ENCODE data around the gene TUSC7.

TUSC7 gene

DNA sequence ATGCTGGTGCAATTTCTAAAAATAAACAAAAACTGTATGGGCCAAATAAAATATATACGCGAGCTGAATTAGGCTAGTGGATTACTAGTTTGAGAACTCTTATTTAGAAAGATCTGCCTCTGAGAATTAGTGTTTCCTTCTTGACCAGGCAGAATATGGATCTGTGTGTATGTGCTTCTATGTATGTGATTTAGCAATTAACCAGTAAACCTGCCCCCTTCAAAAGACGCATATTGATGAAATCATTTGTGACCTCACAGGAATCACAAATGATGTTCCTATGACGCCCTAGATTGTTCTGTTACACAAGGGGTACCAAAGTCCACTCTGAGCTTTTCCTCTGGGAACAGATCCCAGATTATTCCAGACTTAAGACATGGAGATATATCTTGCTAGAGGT lies at the start of gene TUSC7:
TUSC7 (plus strand) TSS at position 301 of the 400 bp plus-strand sequence.
- DNase-seq, result no peak

DNA sequence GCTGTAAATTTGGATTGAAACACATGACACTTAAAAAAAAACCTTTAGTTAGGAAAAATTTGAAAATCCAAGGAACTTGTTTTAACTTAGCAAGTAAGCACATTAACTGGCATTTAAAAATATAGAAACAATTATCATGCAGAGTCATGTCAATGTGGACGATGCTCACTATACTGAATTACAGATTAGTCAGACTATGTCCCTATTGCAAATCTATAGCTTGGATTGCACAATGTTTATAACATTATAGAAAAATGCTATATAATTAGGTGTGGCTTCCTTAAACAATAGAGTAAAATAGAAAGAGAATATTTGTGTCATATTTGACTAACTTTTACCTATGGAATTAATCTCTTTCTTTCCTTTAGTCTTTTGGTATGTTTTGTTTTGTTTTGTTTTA lies 48.4 kb upstream of the TUSC7 start:
- DNase-seq, result no peak

DNA sequence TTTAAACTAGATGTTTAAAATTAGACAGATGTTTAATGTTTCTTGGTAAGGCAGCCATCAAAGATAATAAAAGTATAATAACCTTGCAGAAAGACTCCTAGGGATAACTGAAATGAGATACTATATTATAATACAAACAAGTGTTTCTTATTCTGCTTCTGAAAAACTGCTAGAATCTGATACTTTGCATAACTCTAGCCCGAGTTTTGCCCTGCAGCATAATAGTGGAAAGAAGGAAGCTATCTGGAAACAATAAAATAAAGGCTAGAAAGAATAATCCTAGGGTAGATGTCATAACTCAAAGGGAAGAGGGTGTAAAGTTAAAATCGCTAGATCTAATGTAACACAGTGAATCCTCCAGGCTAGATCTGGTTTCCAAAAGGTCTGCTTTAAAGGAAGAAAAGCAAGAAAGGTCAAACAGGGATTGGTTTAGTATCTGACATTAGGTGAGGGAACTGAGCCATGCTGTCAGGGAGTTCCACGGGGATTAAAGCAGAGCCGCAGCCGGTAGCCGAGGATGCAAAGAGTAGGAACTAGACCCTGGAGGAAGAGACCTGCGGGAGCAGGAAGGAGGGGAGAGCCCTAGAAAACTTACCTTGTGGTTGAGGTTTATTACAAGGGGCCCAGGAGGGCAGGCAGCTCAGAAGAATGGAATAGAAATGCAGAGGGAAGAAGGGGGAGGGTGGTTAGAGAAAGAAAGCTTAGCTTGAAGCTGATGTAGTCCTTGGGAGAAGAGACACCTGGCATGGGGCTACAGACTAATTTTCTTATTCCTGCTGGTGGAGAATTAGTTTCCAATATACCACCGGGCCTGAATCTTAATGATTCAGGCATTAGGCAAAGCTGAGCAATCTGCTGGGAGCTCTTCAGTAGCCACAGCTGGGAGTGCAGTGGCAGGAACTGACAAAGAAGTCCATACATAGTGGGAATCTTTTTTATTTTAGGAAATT lies 46.1 kb upstream of the TUSC7 start:
- no peak for DNase-seq

DNA sequence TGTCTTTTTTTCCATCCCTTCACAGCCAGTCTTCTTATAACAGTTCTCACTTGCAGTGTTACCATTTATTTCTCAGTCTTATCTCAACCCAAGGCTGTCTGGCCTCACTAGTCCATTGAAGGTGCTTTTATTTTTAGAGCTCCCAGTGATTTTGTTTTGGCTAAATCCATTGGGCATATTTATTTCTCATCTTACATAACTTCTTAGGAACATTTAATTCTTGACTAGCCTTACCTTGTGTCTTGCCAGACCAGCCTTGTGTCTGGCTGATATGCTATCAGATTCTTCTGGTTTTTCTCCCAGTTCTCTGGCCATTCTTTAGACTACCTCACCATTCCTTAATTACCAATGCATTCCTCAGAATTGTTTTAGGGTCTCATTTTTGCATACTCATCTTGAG lies 42.3 kb upstream of the TUSC7 start:
- DNase-seq, result no peak

DNA sequence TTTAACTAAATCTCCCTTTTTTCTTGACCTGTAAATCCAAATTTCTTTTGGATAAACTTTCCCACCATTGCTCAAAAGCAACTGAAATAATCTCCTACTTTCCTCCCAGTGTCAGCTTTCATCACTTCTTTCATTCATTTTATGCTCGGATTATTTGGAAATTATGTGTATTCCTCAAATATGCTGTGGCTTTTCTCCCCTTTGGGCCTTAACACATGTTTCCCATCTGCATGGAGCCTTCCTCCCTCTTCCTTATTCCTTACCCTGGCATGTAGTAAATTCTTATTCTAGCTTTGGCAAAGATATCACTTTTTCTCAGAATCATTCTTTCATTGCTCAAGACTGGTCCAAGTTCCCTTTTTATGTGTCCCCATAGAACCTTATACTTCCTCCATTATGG lies 41.8 kb upstream of the TUSC7 start:
- no peak for DNase-seq

DNA sequence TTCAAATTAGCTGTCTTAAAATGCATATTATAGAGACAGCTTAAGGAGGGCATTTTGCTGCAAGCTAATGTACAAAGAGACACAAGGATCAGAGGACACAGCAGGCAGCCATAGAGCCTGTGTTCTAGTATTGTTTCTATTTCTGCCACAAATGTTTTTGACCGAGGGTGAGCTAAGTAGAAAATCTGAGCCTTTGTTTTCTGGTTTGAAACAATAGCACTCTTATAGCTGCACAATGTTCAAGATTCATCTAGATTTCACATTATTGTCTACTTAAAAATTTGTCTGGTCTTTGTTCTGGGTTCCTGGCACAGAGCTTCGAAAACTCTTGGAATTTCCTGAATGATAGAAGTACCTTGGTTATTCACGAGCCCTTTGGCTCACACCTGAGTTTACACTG lies 40.0 kb upstream of the TUSC7 start:
- DNase-seq, result no peak

DNA sequence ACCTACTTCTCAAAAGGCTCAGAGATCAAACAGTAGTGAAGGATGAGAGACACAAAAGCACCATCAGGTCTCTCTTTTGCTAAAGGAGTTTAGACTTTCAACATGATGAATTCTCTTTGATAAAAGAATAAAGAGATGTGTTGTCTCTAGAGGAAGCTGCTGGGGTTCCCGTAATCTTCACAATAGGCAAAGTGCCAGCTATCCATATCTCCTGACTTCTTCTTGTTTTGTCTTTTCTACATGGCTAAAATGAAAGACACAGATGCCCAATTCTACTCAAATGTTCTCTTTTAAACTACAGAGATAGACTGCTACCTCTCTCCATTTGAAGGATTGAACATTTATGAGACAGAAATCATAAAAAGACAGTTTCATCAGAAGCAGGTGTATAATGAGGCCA lies 38.4 kb upstream of the TUSC7 start:
- no peak for DNase-seq

DNA sequence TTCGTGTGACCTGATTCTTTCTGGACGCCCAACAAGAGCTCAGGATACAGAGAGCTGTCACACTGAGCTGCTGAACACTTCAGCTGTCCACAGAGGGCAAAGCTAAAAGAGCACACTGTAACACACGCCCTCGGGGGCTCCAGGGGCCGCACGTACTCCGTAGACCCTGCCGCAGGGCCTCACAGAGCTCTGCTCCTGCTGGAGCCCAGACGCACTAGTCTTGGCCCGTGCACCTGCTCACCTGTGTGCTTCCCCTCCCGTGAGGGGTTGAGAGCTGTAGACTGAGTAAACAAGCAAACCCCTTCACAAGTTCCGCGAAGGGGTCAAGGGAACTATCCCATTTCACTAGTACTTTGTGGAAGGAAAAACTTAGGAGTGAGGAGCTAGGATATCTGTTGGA lies 30.7 kb upstream of the TUSC7 start:
- DNase-seq, result no peak

DNA sequence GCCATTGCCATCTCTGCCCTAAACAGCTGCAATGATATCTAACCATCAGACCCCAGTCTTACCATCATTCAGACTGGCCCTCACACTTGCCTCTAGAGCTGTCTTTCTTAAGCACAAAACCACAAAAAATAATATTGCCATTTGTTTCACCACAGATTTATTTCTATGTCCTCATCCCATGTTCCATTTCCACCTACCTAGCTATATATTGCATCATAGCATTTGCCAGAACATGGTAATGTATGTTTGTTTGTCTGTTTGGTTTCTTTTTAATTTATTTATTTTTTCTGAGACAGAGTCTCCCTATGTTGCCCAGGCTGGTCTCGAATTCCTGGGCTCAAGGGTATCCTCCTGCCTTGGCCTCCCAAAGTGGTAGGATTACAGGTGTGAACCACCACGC lies 18.5 kb upstream of the TUSC7 start:
- no peak for DNase-seq

DNA sequence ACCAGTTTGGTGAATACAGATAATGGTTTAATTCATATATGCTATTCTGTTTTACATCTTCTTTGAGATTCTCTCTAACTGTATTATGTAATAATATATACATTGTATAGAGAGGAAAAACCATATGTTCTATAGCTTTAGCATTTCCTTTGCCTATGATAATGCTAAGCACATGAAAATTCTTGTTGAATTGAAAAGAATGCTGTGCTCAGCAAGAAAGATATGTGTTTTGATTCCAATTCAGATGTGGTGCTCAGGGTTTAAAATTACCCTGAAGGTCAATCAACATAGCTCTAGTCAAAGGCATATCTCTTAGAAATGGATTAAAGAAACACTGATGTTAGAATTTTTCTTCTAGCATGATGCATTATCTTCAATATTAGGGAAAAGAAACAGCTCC lies 8.5 kb upstream of the TUSC7 start:
- DNase-seq, result no peak

DNA sequence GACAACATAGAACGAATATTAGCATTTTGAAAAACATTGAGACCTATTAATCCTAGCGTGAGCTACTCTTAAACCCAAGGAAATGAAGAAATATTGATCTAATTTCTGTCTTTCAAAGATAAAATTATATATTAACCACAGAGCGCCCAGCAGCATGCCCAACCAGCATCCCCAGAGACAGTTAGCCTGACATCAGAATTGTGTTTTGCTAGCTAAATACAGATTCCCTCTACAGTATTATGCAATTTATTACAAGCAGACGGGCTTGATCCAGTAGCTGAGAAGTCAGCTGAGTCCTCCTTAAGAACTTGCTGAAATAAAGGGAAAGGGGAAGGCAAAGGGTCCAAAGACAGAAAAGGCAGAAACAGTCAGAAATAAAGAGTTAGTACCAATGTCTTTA lies 7.2 kb upstream of the TUSC7 start:
- DNase-seq, result no peak

DNA sequence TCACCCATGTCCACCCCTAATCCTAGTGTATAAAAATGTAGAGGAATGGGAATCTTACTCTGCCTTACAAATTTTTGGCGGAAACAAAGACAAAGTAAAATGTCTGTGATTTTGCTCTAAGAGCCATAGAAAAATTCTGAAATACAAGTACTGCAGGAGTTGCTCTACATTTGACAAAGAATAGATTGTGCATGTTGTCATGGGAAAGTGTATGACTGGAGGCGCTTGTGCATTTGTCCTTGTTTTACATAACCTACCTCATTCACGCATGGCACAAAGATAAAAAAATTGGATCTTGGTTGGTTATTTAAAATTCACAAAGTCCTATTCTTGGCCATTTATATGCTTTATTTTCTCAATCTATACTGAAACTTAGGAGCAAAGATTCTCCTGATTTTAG lies 2.0 kb upstream of the TUSC7 start:
- DNase-seq, result no peak

DNA sequence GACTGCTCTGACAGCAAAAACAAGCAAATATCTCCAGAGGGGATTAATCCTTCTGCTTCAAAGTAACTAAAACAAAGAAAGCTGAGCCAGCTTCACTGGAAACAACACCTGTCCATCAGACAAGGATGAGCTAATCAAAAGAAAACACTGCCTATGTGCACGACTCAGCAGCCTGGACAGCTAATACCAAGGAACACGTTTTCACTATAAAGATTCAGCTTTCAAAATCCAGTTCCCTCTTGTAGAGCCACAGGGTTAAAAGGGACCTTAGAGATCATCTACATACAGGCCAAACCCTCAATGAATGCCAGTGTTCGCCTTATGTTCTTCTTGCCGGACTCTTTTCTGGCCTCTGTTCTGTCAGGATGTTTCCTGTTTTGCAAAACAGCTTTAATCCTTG lies 6.9 kb downstream of the TUSC7 start:
- no peak for DNase-seq

DNA sequence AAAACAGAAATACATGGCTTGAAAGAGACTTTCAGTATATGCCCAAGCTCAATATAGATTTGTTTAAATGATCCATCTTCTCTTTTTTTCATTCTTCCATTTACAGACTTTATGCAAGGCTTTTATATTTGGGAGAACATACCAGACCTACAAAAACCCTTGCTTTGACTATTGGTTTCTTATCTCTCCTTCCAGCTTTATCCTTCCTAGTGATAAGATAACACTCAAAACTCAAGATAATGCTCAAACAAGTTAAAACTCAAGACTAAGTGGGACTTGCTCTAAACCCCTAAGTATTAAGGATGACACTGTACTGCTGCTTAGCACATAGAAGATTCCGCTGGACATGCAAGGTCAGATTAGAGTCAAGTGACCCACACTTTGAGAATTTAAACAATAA lies 8.0 kb downstream of the TUSC7 start:
- no peak for DNase-seq

DNA sequence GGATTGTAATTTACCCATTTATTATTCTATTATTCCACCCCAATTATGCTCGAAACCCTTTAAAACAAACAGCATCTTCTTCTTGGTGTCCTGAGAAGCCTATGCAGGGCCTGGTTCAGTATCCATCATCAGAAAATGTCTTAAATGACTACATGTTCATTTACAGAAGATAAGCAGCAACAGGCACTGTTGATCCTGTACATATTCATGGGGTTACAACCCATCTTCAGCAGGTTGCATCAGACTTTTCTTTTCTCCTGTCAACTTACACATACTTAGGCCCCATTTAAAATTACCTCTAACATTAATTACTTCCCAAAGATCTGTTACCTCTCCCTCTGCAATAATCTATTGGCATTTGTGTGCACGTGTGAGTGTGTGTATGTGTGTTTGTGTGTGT lies 18.9 kb downstream of the TUSC7 start:
- DNase-seq, result no peak

DNA sequence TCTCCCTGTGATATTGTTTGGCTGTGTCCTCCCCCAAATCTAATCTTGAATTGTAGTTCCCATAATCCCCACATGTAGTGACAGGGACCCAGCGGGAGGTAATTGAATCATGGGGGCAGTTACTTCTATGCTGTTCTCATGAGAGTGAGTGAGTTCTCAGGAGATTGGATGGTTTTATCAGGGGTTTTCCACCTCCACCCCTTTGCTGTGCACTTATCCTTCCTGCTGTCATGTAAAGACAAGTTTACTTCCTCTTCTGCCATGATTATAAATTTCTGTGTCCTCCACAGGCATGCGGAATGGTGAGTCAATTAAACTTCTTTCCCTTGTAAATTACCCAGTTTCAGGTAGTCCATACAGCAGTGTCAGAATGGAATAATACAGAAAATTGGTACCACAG lies 24.7 kb downstream of the TUSC7 start:
- DNase-seq, result no peak

DNA sequence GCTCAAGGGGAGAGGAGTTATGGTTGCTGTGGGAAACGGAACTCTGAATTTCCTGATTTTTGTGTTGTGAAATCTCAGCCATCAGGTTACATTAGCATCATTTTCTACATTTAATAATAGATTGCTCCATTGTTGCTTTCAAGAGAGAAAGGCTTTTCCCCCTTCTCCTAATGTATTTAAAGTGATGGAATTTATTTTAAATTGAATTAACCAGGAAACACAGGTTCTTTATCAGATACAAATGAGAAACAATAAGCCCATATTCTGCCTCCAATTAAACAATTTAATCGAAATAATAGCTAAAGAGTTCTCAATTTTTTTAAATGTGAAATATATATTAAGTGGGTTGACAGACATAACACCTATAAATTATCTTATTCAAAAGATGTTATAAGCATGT lies 30.1 kb downstream of the TUSC7 start:
- DNase-seq, result no peak

DNA sequence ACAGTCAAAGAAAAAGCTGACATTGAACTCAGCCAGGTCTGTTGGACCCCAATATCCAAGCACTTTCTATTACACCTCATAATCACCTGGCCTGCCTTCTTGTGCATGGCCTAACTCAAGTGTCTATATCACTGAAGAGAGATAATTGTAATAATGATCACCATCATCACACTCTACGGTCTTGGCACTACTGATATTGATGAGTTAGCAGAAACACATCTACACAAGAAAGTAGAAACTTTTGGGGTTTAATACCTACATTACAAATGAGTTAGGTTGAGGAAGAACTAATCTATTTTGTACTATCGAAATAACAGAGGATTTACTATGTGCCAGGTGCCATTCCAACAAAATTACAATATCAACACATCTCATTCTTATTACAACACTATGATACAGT lies 30.7 kb downstream of the TUSC7 start:
- no peak for DNase-seq

DNA sequence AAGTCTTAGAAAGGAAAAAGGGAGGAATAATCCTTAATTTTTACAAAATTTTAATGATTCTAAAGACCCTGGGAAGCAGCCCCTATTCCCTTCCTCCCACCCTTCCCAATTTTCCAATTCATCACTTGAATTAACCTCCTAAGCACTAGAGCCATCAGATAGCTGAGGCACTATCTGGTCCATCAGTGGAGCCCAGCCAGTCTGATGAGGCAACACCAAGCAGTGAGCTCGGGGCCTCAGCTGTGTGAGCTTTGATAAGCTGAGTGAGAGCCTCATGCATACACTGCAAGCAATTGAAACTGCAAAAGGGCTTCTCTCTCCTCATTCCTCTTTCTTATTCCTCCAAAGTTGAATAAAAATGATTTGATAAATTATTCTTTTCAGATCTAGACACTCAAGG lies 31.9 kb downstream of the TUSC7 start:
- DNase-seq, result no peak

DNA sequence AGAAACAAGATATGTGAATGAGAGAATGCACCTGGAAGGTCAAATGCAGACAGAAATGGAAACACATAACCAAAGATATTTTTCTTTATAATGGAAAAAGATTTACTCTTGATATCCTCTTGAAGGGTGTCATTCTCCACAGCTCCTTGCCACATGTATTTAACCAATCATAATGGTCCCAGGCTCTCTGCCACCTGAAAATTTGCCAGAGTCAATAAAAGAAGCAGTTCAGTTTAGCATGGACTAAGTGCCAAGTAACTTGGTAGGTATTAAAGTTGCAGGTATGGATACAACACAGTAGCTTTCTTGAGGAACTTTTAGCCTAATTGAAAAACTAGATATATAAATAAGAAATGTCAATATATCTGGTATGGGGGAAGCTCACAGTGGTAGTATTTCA lies 33.5 kb downstream of the TUSC7 start:
- no peak for DNase-seq

DNA sequence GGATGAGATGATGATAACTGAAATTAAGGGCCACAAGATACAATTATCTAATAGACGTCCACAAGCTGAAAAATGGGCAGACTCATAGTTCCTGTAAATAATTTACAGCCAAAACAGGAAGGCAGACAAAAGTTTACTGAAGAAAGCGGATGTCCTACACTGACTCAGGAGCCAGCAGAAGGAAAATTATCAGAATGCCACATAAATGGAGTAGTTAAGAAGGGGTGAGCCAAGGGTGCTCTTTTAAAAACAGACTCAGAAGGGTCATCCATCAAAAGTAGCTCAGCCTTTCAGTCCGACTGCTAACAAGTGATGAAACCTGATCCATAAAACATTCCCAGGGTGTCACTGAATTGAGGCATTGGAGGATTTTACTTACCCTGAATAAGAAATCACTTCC lies 39.8 kb downstream of the TUSC7 start:
- no peak for DNase-seq

DNA sequence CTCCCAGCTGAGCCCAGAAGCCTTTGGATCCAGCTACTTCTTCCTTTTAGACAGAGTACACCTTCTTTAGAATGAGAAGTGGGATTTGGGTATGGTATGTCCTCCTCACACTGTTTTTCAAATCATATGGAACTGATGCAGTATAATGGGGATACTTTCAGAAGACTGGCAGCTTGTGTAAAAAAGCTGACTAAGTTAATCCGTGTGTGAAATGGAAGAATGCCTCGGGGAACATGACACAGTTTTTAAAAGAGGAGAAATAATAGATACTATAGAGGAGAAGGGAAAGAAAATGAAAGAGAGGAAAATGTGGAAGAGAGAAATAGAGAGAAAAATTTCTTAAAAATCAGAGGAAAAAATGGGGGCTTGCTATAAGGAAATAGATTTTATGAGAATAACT lies 47.7 kb downstream of the TUSC7 start:
- DNase-seq, result no peak

DNA sequence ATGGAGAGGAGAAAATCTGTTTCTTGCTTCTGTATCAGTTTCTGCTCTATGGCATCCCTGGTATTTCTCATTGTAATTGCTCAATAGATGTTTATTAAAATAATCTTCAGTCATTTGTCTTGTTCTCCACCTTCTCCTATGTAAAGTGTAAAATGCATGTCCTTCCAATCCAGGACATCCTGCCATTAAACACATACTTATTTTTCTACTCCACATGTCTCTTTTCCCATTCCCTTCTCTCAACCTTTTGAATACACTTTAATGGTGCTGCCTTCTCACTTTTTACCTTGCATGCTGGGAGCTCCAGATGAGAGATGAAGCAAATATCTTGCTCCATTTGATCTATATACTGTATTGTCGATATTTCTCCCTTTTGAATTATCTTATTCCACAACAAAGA lies 49.7 kb downstream of the TUSC7 start:
- DNase-seq, result no peak

Measured in SHP77 (cell line).